DMS153 (cell line): ENCODE data around the gene ARRDC5.
A peak's percentile ranks its signal among the peaks of the same experiment; 100 is the strongest.
"Not testable (repeated sequence)": the region's sequence is repeated elsewhere in the genome, so short reads cannot be mapped to it uniquely, and the experiment has no call there.

ENCODE experiments used
- DNase-seq: peaks from one replicate; lab custom pipeline; 2025; lab: John Stamatoyannopoulos, UW

Gene ARRDC5

GRCh38 chr19:4868286-4868834 lies 34.3 kb downstream of the ARRDC5 start:
- no peak for DNase-seq

DNA sequence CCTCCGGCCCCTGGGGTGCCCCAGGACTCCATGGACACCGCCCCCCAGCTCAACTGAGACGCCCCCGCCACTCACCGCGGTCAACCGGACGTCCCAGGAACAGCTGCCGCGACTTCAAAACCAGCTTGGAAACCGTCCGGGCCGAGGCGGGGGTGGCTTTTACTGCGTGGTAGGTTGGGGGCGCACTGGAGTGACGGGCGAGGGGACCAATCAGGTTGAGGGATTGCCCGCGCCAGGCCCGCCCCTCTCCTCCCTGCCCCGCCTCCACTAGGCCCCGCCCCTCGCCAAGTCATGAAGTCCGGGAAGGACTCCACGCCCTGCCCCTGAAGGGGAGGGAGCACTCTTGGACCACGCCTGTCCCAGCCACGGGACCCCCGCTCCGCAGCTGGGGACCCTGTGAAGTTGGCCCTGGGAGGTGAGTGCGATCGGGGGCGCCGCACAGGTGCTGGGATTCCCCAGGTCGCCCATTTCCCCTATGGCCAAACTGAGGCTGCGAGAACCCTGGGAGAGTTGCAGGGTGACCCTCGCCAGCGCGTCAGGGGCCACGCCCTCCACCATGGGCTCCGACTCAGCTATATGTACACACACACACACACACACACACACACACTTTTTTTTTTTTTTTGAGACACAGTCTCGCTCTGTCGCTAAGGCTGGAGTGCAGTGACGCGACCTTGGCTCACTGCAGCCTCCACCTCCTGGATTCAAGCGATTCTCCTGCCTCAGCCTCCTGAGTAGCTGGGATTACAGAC lies 35.0 kb downstream of the ARRDC5 start, which contains the start of gene PLIN3:
Gene PLIN3 (minus strand): TSS at position 134 of the 752 bp plus-strand sequence. CDS start 6,273 bp downstream, outside the sequence.
- DNase-seq: peak; percentile 16

DNA sequence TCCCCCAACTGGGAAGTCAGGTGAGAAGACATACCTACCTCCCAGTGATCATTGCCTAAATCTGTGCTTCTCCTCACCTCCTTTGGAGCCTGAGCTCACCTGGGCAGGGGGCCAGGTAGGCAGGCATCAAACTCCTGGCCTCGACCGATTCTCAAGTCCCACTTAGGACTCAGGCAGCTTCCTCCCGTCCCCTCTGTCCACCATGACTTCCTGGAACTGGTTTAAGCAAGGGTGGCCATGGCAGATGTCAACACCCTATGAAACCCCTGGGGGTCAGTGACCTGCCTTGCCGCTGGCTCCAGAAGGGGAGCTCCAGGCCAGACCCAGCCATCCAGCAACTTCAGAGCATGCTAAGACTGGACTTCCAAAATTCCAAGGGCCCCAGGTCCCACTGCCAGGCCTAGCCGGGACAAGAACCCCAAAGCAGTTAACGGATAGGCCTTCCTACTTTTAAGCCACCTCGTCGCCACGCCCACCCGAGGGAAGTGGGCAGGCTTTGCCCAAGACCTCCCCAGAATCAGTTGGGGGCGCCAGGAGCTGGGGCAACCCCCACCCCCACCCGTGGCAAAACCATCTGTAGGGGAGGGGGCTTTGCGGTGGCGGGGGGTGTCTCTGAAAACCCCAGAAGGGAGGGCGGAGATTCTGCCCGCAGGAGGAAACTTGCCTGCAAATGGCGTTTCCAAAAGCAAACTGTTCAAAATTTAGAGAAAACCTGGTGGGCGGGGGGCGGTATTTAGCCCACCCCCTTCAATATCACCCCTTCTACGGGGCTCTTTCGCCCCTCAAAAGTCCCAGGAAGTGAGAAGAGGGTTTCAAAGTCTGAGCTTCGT lies 35.9 kb downstream of the ARRDC5 start:
- no peak for DNase-seq

DNA sequence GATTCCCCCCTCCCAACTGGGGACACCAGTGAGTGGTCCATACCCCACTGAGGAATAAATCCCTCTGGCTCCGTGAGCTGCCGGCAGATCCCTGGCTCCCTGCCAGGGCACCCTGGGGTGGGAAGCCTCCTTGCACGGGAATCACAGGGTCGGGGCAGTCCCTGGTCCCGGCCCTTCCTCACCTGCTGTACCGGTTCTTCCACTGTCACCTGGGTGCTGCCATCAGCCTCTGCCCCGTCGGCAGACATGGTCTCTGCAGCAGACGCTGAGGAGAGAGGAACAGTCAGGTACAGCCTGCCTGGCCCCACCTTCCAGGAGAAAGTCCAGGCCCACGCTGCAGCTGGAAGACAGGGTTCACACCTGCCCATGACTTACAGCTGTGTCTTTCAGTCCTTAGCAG lies 41.5 kb downstream of the ARRDC5 start:
- DNase-seq: peak; percentile 80

DNA sequence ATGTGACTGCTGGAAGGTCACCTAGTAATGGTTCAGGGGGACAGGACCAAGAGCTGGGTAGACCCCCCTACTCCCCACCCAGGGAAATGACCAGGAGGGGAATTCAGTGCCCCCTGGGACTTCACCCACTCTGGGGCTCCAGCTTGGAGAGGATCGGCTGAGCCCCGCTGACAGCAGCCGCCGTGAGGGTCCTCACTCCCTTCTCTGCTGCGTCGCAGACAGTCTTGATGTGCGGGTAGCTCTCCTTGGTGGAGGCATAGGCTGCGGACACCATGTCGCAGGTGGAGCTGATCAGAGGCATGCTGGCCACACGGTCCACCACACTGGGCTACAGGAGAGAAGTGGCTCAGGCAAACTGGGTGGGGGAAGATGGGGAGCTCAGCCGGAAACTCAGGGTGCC lies 43.0 kb downstream of the ARRDC5 start:
- DNase-seq: no peak

- DNase-seq: not testable (repeated sequence)
Observed at GRCh38 chr19:4856468-4856867, 46.2 kb downstream of the ARRDC5 start.

DNA sequence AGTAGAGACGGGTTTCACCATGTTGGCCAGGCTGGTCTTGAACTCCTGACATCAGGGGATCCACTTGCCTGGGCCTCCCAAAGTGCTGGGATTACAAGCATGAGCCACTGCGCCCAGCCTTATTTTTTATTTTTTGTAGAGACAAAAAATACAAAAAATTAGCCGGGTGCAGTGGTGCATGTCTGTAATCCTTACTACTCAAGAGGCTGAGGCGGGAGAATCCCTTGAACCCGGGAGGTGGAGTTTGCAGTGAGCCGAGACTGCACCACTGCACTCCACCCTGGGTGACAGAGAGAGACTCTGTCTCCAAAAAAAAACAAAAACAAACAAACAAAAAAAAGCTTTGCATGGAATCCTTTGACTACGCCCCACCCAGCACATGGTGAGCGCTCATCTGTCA lies 49.2 kb downstream of the ARRDC5 start:
- not testable (repeated sequence) for DNase-seq

GRCh38 chr19:4852484-4852883 lies 50.2 kb downstream of the ARRDC5 start:
- DNase-seq: no peak

DNA sequence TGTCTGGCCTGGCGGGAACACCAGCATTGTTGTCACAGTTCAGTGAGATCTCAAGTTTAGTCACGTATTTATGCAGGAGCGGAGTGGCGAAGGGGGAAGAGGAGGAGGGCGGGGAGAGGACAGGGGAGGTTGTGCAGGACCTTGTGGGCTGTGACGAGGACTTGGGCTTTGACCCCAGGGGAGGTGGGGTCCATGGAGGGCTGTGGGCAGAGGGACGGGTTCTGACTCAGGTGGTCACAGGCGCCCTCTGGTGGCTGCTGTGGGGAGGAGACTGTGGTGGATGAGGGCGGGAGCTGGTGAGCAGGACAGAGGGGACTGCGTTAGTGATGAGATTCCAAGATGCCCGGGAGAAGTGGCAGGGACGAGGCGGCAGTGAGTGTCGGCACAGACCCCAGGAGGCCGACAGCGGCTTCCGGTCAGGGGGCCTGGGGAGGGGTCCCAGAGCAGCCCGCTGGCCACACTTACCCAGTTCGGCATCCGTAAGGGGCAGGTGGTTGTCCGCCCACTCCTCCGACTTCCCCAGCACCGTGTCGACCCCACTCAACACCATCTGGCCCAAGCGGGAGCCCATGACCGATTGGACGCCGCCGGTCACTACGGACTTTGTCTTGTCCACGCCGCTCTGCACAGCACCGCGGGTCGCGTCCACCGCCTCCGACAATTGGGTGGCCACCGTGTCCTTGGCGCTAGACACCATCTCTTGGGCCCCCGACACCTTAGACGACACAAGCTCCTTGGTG lies 51.0 kb downstream of the ARRDC5 start:
- DNase-seq: no peak

GRCh38 chr19:4849019-4849418 lies 53.7 kb downstream of the ARRDC5 start:
- DNase-seq: no peak

GRCh38 chr19:4847190-4847973 lies 55.3 kb downstream of the ARRDC5 start:
- no peak for DNase-seq

GRCh38 chr19:4845975-4846374 lies 56.7 kb downstream of the ARRDC5 start:
- DNase-seq: not testable (repeated sequence)

DNA sequence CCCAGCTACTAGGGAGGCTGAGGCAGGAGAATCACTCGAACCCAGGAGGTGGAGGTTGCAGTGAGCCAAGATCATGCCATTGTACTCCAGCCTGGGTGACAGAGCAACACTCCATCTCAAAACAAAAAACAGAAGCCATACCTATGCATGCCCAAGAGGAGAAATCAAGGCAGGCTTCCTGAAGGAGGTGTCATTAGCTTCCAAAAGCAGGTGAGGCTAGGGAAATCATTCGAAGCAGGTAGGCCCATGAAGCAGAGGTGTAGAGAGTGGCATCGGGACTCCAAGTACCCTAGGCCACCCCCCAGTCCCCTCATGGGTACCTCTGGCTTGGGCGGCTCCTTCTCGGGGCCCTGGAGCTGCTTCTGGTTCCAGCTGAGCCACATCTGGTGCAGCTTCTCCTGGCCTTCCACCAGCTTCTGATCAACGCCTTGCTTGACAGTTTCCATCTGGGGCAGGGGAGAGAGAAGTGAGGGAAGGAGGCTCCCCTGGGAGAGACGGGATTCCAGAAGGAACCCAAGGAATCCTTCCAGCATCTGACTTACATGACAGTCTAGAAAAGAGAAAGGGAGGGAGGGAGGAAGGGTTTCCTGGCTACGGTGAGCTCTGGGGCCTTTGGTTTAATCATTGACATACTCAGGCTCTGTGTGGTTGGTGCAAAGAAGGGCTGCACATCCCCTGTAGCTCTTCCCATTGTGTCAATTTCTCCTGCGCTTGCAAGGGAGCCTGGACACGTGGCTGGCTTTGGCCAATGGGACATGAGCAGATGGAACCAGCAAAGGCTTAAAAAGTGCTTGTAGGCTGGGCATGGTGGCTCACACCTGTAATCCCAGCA lies 58.1 kb downstream of the ARRDC5 start:
- DNase-seq: no peak

GRCh38 chr19:4843647-4843965 lies 59.1 kb downstream of the ARRDC5 start:
- no peak for DNase-seq
